SJCRH30 (cell line): Measurements from ENCODE around the gene TFCP2L1. TPM values are rescaled to one million over a fixed set of nuclear protein-coding genes. Genes with fewer than 3 reads are reported as not detected.
"Not testable (repeated sequence)": the region's sequence is repeated elsewhere in the genome, so short reads cannot be mapped to it uniquely, and the experiment has no call there.

Source experiments
- DNase-seq, 2 experiments: peaks; one replicate each; pipeline ENCODE4 v3.0.0-alpha.2; 2015 to 2020
- H3K27ac ChIP-seq: fragments of 250-450 bp; sonication (Bioruptor Pico); 2 replicates; pipeline ENCODE4 v1.5.1; 2020; ENCODE audit warnings: mild to moderate bottlenecking, moderate library complexity
- H3K27me3 ChIP-seq: fragments of 250-450 bp; sonication (Bioruptor Pico); 2 replicates; pipeline ENCODE4 v1.5.1; 2020; ENCODE audit warnings: mild to moderate bottlenecking, moderate library complexity
- H3K36me3 ChIP-seq: fragments of 250-450 bp; sonication (Bioruptor Pico); 2 replicates; pipeline ENCODE4 v1.5.1; 2020; ENCODE audit warnings: mild to moderate bottlenecking, moderate library complexity
- H3K4me1 ChIP-seq: fragments of 250-450 bp; sonication (Bioruptor Pico); 2 replicates; pipeline ENCODE4 v1.5.1; 2020; ENCODE audit warnings: mild to moderate bottlenecking, moderate library complexity
- H3K4me3 ChIP-seq: fragments of 250-450 bp; sonication (Bioruptor Pico); 2 replicates; pipeline ENCODE4 v1.5.1; 2020; ENCODE audit warnings: mild to moderate bottlenecking, moderate library complexity
- H3K9me3 ChIP-seq: fragments of 250-450 bp; sonication (Bioruptor Pico); replicated peaks from 2 replicates; pipeline ENCODE4 v1.5.1; 2020; ENCODE audit warnings: mild to moderate bottlenecking, moderate library complexity
- total RNA-seq: library from RNA; depleted of rRNA; stranded (reverse); fragments of >200 nt; shearing (Covaris generic); gene quantifications from 2 replicates; pipeline ENCODE4 v1.2.3, GENCODE V29; 2014

TFCP2L1 gene
- total RNA-seq, 1 experiment from 2014 or later, result 0.08 TPM

DNA sequence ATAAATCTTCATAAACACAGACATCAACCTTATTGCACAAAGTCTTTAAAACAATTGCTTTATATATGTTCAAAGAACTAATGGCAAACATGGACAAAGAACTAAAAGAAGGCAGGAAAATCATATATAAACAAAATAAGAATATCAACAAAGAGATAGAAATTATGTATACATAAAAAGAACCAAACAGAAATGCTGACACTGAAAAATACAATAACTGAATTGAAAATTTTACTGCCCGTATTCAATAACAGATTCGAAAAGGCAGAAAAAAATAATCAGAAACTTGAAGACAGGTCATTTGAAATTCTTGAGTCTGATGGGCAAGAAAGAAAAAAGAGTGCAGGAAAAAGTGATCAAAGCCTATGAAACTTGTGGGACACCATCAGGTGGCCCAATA, 22.0 kb upstream of the TFCP2L1 start:
- Histone ChIP-seq H3K27ac (no peak overlapping the region), H3K27me3 (no peaks in the 10 kb centered on the region), H3K4me3 (no peak overlapping the region)

DNA sequence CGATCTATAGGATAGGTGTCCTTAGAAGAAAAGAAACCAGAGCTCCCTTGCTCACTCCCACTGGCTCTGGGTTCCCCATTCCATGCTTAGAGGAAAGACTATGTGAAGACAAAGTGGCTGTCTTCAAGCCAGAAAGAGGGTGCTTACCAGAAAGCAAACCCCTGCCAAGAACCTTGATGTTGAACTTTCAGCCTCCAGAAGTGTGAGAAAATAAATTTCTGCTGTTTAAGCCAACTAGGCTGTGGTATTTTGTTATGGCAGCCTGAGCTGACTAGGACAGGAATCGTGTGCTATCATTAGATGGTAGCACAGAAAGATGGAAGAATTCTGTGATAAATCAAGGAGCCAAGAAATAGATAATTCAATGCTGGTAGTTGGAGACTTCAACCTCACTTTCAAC, 19.9 kb upstream of the TFCP2L1 start:
- DNase-seq, result no peak

More for the DNA sequence above, 22.0 kb upstream of the TFCP2L1 start:
- Histone ChIP-seq H3K36me3 (no peaks in the 10 kb centered on the region), H3K4me1 (no peaks in the 10 kb centered on the region), H3K9me3 (no peaks in the 10 kb centered on the region)
- no peak for DNase-seq

DNA sequence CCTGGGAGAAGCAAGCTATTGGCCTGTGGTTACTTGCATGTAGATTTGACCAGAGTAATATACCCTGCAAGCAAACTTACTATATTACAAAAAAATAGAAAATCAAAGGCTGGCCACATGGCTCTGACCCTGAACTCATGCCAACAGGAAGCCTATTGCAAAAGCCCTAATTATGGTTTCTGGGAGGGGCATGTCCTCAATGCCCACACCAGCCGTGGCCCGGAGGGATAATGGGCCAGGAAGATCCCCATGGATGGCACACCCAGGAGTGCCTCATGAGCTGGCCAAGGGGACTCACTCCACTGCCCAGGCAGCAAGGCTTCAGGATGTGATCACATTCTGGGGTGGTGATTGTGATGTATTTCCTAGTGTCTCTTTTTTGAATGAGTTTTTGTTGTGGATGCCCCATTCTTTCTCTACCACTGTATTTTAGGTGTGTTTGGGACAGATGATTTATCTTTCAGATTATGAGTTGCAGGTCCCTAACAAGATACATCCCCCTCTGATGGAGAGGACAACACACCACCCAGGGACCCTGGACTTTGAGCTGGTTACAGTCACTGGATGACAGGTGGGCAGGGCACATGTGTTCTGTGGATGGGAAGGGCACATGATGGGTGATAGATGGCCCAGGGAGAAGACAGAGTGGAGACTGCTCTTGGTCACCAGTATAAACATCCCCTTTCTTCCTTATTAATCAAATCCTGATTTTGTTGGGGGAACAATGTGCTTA, 18.7 kb upstream of the TFCP2L1 start:
- Histone ChIP-seq H3K27ac (no peak overlapping the region), H3K36me3 (no peaks in the 10 kb centered on the region), H3K27me3 (no peaks in the 10 kb centered on the region), H3K9me3 (no peaks in the 10 kb centered on the region), H3K4me1 (no peaks in the 10 kb centered on the region), H3K4me3 (no peak overlapping the region)
- DNase-seq, result no peak

More for the DNA sequence above, 19.9 kb upstream of the TFCP2L1 start:
- no peaks in the 10 kb centered on the region for H3K4me1 ChIP-seq
- H3K27ac ChIP-seq, result no peak overlapping the region
- H3K4me3 ChIP-seq, result no peak overlapping the region
- no peaks in the 10 kb centered on the region for H3K27me3 ChIP-seq
- H3K36me3 ChIP-seq, result no peaks in the 10 kb centered on the region
- H3K9me3 ChIP-seq, result no peaks in the 10 kb centered on the region

DNA sequence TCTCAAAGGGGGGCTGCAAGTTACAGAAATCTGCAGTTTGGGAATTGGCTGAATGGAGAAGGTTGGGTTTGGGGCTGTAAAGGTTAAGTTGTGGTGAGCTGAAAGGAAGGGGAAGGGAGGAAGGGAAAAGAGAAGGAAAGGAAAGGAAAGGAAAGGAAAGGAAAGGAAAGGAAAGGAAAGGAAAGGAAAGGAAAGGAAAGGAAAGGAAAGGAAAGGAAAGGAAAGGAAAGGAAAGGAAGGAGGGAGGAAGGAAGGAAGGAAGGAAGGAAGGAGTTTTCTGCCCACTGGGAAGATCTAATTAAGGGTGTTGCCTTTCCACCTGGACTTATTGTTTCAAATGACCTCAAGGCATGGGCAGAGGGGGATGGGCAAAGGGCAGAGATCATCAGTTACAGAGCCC, 16.2 kb upstream of the TFCP2L1 start:
- H3K27ac ChIP-seq, H3K4me1 ChIP-seq, H3K27me3 ChIP-seq, H3K36me3 ChIP-seq, DNase-seq, H3K4me3 ChIP-seq, H3K9me3 ChIP-seq: not testable (repeated sequence)

DNA sequence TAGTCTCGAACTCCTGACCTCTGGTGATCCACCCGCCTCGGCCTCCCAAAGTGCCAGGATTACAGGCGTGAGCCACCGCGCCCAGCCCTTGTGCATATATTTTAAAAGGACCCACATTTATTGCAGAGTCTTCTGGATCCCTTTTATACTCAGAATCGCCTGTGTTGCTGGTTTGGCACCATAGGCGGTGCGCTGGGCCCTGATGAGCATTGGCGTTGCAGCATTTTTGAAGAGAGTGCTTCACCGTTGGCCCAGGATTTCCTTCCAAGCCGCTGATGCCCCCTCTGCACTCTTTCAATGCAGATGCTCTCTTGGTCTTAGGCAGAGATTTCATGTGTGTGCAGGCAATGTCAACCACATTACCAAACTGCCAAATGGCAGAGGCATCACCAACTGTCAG, 13.5 kb upstream of the TFCP2L1 start:
- Histone ChIP-seq H3K27me3 (no peaks in the 10 kb centered on the region), H3K4me1 (no peaks in the 10 kb centered on the region), H3K9me3 (no peaks in the 10 kb centered on the region), H3K4me3 (no peak overlapping the region), H3K27ac (no peak overlapping the region), H3K36me3 (no peaks in the 10 kb centered on the region)
- no peak for DNase-seq

DNA sequence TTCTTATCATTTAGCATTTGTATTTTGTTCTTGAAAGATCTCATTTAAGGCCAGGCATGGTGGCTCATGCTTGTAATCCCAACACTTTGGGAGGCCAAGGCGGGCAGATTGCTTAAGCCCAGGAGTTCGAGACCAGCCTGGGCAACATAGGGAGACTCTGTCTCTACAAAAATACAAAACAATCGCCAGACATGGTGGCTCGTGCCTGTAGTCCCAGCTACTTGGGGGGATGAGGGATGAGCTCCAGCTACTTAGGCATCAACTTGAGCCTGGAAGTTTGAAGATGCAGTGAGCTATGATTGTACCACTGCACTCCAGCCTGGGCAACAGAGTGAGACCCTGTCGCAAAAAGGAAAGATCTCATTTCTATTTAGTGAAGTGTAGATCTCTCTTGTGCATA, 12.9 kb upstream of the TFCP2L1 start:
- H3K4me1 ChIP-seq, H3K9me3 ChIP-seq, H3K36me3 ChIP-seq, H3K4me3 ChIP-seq, H3K27ac ChIP-seq, DNase-seq, H3K27me3 ChIP-seq: not testable (repeated sequence)

DNA sequence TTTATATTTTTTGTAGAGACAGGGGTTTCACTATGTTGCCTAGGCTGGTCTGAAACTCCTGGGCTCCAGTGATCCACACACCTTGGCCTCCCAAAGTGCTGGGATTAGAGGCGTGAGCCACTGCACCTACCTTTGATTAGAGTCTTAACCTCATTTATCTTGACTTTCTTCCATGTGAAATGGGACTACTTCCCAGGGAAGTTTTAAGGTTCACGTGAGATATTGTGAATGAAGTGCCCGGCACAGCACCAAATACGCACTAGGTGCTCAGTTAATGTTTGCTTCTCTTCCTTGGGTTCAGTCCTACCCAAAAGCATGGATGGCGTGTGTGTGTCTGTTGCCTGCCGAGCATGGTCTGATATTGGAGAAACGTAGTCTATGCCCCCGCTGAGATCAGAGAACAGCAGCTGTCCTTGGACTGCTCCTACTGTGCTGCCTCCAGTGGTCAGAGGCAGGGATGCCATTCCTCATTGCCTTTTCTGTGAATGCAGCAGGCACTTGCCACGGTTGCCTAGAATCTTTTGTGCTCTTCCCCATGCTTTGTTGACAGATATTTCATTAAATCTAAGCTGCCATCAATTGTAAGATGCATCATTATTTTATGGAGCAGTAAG, 12.3 kb upstream of the TFCP2L1 start:
- Histone ChIP-seq H3K4me3 (no peak overlapping the region), H3K27ac (no peak overlapping the region), H3K4me1 (no peaks in the 10 kb centered on the region), H3K36me3 (no peaks in the 10 kb centered on the region), H3K9me3 (no peaks in the 10 kb centered on the region), H3K27me3 (no peaks in the 10 kb centered on the region)
- peak; percentile 53 to 70 for DNase-seq

DNA sequence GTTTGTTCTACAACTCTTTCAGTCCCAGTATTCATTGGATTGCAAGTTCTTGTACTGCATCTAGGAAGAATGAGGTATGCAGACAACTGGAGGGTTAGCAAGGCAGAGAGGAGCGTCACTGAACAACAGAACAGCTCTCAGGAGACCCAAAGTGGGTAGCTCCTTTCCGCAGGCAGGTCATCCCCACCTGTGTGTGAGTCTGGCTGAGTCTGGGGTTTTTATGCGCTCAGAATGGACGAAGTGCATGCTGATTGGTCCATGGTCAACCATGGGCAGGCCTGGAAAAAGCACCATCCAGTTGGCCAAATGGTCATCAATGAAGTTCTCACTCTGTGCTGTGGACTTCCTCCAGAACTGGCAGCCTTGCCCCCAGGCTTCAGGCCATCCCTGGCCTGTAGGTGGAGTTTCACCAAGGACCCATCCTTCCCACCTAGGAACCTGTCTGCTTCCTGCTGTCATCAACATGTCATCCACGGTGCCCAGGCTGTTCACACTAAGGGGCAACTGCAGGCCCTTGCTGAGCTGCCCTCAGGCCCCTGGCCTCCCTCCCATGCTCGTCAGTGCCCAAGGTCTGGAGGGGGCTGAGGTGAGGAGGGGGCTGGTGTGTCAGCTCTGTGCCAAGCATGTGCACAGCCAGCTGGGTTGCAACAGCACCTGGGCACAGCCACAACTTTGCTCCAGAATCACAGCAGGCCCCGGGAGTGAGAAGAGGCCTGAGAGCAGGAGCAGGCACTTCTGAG, 11.1 kb upstream of the TFCP2L1 start:
- DNase-seq, result no peak
- H3K36me3 ChIP-seq, result no peaks in the 10 kb centered on the region

DNA sequence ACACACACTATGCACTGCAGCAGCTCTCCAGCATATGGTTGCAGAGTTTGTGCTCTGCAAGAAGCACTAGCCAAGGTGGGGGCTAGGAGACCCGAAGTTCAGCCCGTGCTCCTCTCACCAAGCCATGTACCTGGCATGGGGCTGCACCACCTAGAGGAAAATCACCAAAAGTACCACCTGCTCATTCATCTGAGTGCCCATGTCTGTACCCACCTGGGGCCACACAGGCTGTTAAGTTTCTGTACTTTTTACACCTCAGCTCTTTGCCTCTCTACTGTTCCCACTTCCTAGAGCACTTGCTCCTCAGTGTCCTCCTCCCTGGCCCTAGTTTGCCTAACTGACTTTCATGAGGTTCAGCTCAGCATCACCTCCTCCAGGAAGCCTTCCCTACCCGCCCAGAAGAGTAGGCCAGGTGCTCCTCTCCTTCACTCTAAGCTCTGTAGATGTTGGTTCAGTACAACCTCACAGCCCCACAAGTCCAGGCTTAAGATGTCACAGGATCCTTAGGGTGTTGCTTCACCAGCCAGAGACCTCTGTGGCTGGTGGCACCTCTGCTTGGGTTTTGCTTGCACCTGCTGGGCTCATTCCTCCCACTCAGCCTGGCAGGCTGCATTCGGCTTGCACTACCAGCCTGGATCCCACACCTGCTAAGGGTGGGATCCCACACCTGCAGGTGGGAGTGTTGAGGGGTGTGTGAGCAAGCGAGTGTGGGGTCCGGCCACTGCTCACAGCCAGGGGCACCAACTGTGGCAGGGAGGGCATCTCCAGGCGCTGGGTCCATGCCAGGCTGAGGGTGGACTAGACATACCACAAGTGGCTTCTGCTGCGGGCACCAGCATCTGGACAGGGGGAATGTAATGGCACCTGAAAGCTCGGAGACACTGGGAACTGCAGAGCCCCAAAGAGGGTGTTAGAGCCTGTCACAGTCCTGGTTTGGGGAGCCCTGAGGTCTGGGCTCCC, 10.2 kb upstream of the TFCP2L1 start:
- no peak overlapping the region for H3K4me3 ChIP-seq
- H3K9me3 ChIP-seq, result no peaks in the 10 kb centered on the region
- no peaks in the 10 kb centered on the region for H3K36me3 ChIP-seq
- no peak overlapping the region for H3K27ac ChIP-seq
- no peaks in the 10 kb centered on the region for H3K4me1 ChIP-seq
- no peaks in the 10 kb centered on the region for H3K27me3 ChIP-seq
- no peak for DNase-seq

More for the DNA sequence above, 11.1 kb upstream of the TFCP2L1 start:
- Histone ChIP-seq H3K27ac (no peak overlapping the region), H3K9me3 (no peaks in the 10 kb centered on the region), H3K4me1 (no peaks in the 10 kb centered on the region), H3K27me3 (no peaks in the 10 kb centered on the region), H3K4me3 (no peak overlapping the region)

DNA sequence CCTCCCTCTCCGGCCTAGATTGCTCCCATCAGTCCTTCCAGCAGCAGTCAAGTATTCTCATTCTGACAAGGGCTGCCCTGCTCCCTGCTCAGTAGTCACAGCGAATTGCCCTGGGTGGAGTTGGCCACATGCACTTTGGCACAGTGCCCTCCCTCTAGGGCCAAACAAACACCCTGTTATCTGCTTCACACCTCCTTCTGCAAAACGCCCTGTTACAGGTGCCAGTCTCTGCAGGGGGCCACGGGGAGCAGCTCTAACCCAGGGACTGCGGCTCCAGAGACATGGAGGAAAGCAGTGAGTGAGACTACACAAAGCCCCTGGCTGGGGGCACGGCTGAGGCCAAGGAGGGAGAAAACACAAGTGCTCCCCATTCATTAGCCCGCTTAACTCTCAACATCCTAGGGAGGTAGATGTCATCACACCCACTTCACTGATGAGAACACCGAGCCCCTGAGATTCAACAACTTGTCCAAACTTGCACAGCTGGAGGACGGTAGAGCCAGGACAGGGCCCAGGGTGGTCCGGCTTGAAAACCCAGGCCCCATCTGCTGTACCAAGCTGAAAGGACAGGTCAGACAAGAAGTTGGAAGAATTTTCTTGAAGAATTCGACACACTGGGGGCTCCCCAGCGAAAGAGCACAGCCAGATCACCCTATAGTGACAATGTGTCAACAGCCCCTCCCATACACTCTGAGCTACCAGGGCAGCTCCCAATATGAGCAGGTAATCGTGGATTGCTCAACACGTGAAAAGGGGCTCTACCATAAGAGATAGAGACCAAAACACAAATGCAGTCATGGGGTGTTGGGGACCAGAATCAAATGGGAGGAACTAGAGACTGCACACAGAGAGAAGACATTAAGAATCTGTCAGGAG, 8.7 kb upstream of the TFCP2L1 start:
- H3K27ac ChIP-seq, result no peak overlapping the region
- no peaks in the 10 kb centered on the region for H3K36me3 ChIP-seq
- no peaks in the 10 kb centered on the region for H3K4me1 ChIP-seq
- no peak overlapping the region for H3K4me3 ChIP-seq
- H3K27me3 ChIP-seq, result no peaks in the 10 kb centered on the region
- DNase-seq, result no peak
- H3K9me3 ChIP-seq, result no peaks in the 10 kb centered on the region

DNA sequence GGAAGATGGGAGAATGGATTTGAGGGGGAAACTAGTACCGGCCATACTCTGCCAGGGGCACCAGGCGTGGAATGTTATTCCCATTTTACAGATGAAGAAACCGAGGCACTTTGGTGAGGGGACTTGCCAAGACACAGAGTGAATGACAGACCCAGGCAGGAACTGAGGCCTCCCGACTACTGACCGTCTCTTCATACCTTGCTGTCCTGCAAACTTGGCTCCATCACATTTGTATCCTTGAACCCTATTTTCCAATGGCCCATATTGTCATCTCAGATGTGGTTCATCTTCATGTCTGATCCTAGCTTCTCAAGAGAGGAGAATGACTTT, 6.2 kb upstream of the TFCP2L1 start:
- Histone ChIP-seq H3K9me3 (no peaks in the 10 kb centered on the region), H3K27ac (no peak overlapping the region), H3K27me3 (no peaks in the 10 kb centered on the region), H3K4me1 (no peaks in the 10 kb centered on the region), H3K36me3 (no peaks in the 10 kb centered on the region), H3K4me3 (no peak overlapping the region)
- no peak for DNase-seq

DNA sequence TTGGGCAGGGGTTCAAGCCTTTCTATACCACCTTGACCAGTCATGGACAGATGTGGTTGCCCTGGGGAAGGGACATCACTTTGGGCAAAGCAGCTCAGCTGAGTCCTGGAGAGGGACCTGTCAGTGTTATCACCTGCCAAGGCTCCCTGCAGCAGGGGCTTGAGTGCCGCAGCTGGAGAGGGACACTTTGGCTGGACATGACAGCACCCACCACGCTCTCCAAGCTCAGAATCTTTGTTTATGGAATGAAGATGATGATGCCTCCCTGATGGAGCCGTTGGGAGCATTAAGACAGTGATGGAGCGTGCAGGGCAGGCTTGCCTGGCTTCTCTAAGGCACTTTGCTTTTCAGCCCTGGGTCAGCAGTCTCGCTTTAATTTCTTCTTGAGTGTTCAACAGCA, 4.3 kb upstream of the TFCP2L1 start:
- no peak overlapping the region for H3K4me3 ChIP-seq

DNA sequence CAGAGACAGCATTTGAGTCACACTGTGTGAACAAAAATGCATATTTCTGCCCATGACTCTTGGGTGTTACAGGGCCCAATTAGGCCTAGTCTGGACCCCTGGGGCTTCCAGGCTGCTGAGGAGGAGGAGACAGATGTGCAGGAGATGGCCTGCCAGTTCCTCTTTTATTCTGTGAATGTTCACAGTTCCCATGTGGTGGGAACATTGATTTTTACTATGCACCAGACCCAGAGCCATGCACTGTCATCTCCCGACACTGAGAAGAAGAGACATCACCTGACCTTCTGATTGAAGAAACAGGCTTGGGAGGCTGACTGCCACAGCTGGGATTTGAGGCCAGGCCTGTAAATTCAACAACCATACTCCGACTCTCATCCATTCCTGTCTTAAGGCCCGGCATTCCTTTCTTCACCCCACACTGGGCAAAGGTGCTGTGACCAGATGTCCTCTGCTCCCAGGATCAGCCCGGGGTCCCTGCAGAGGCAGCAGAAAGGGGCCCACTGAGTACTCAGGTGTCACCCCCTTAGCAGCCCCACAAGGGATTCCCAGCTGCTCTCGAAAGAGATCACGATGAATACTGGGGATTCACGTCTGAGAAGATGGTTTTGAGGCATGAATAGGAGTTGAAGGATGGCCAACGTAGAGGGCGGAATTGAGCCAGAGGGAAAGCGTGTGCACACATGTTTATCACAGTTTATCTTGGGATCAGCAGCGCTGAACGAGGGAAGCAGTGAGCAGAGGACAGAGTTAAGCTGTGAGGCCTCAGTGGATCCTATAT, 3.6 kb upstream of the TFCP2L1 start:
- no peak overlapping the region for H3K27ac ChIP-seq
- H3K4me3 ChIP-seq, result no peak overlapping the region
- H3K36me3 ChIP-seq, result no peaks in the 10 kb centered on the region
- no peaks in the 10 kb centered on the region for H3K9me3 ChIP-seq
- H3K4me1 ChIP-seq, result no peaks in the 10 kb centered on the region
- H3K27me3 ChIP-seq, result no peaks in the 10 kb centered on the region
- DNase-seq, result no peak

More for the DNA sequence above, 4.3 kb upstream of the TFCP2L1 start:
- DNase-seq, result no peak
- Histone ChIP-seq H3K9me3 (no peaks in the 10 kb centered on the region), H3K27ac (no peak overlapping the region), H3K36me3 (no peaks in the 10 kb centered on the region), H3K27me3 (no peaks in the 10 kb centered on the region), H3K4me1 (no peaks in the 10 kb centered on the region)
